NCI-H2081 (cell line): ENCODE measurements around the gene IRGC.
A peak's percentile ranks its signal among the peaks of the same experiment; 100 is the strongest.
"Not testable (repeated sequence)": the region's sequence is repeated elsewhere in the genome, so short reads cannot be mapped to it uniquely, and the experiment has no call there.

Experiments
- DNase-seq, 2 experiments: peaks; one replicate each; lab custom pipeline; 2025; lab: John Stamatoyannopoulos, UW

The IRGC gene

DNA sequence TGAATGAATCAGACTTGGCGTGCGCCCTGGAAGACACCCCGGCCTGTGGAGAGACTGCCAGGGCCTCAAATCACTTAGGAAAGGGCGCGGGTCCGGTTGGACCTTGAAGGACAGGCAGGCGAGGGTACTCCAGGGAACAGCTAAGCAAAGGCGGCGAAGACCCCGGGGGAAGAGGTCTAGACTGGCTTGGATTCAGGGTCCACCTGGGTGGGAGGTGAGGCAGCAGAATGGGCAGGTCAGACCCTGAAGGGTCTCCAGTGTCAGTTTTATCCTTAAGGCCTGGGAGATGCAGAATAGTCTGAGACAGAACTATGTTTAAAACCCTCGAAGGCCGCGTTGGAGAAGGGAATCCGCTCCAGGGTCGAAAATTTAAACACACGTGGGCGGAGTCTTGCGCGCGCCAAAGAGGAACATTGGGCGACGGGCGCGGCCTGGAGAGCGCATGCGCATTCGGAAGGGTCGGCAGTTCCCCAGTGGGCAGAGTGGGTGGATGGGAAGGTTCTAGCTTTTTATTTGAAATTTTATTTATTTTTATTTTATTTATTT, 39.5 kb downstream of the IRGC start:
- DNase-seq = peak; percentile 81

GRCh38 chr19:43759515-43759914, 43.6 kb downstream of the IRGC start:
- DNase-seq = no peak

- no peak for DNase-seq
Measured at GRCh38 chr19:43760941-43761340, 45.1 kb downstream of the IRGC start.

DNA sequence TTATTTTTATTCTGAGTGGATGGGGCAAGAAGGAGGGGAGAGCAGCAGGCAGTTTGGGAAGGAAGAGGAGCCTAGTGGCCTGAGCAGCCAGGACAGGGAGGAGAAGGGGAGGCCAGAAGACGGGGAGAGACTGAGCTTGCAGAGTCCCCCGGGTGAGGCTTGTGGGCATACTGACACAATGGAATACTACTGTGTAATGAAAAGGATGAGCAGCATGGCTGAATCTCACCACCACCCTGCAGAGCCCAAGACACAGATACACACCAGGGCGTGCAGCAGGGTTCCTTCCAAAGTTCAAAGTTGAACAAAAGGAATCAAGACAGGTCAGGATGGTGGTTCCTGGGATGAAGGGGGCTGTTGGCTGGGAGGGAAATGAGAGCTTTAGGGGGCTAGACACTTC, 46.9 kb downstream of the IRGC start:
- DNase-seq = no peak

DNA sequence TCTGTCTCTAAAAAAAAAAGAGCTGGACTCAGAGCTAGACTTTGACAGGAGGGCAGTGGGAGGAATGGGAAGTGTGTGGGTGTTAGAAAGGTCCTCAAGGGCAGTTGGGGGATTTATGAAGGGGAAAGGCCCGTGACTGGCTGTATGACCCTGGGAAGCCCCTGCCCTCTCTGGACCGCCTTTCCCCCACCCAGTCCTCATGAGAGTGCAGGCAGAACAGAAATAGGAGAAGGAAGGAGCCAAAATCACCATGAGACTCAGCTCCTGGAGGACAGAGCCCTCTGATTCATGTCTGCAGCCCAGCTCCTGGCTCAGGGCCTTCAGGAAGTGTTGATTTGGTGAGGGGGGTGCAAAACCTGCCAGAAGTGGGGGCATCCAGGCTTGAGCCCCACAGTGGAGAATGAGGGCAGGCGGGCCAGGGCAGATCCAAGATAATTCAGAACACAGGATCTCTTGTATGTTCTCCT, 47.6 kb downstream of the IRGC start:
- no peak for DNase-seq

- DNase-seq = not testable (repeated sequence)
Measured at GRCh38 chr19:43764684-43765083, 48.8 kb downstream of the IRGC start.

GRCh38 chr19:43765109-43765876, 49.4 kb downstream of the IRGC start:
- DNase-seq = no peak

GRCh38 chr19:43766755-43767043, 50.8 kb downstream of the IRGC start:
- DNase-seq = no peak

GRCh38 chr19:43767316-43767715, 51.4 kb downstream of the IRGC start:
- DNase-seq = no peak

- no peak for DNase-seq
Measured at GRCh38 chr19:43767818-43768217, 51.9 kb downstream of the IRGC start.

DNA sequence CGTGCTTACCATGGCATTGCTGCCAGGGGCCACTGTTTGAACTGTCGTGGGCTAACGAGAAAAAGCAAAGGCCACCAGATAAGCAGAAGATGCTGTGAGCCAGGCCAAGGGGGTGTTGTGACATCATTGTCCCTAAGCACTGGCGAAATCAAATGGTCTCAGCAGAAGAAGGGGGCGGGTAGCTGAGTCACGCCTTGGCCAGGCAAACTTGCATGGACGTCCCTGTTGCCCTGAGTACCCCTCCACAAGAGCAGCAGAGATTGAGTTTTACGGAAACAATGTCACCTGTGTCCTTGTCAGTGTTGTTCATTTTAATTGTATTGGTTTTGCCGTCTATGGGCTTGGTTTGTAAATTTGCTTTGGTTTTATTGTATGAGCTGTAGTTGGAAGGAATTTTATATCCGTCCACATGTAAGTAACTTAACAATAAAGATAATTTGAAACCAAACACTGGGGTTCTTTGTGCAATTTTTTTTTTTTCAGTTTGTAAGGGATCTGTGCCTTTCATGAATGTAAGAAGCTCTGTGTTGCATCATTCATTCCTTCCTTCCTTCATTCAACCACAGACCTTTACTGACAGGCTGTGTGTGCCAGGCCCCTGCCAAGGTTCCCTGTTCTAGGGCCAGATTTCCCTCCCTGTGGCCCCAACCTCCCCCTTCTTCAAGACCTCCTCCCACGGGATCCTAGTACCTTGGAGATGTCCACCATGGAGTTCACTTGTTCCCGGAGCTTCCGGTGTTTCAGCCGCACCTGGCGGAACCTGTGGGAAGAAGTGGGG, 52.6 kb downstream of the IRGC start:
- DNase-seq = no peak

DNA sequence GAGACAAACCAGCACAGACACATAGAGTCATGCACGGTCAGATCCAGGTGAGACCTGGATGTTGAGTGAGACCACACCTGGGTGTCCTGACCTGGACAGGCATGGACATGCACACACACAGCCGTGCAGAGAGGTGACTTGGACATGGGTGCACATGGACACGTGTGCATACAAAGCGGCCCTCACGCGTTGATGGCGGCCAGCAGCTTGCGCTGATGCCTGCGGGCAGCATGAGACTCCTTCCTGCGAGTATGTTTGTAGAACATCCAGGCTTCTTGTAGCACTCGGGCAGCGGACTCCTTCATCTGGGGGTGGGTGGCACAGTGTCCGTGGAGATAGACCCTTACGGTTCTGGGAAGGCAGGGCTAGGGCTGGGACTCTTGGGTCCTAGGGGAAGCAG, 53.4 kb downstream of the IRGC start:
- no peak for DNase-seq
